ENCODE data around the gene ASL. TPM values are rescaled to one million over a fixed set of nuclear protein-coding genes. Genes with fewer than 3 reads are reported as not detected.

ASL gene
- total and polyA plus RNA-seq, 9 of the 15 experiments (the other 6 are each of a cell fraction or from before 2014, with no cell fraction given): 2.6 to 67.0 (median 33.3) TPM

GRCh38 chr7:66092654-66093053 lies 17.0 kb downstream of the ASL start:
- BruUV-seq (replicated peaks): no TSS peak
- intact Hi-C loops (cut with micrococcal nuclease): no loop called here

More at GRCh38 chr7:66092654-66093053, 17.0 kb downstream of the ASL start:
- TF ChIP-seq POLR2G (IDR thresholded peaks at IDR 0.05; ENCODE audit: low read depth, low read length): peak; percentile 66
- no peak for TF ChIP-seq CHD7 (IDR thresholded peaks at IDR 0.05; ENCODE audit: low read depth, low read length)
- peak; percentile 37; the same call in 1 of the 2 replicates for TF ChIP-seq RBFOX2 (IDR thresholded peaks at IDR 0.05; ENCODE audit: low read depth, low read length)
- TF ChIP-seq ZBTB2 (IDR thresholded peaks at IDR 0.05): no peak
- TF ChIP-seq RBM22 (IDR thresholded peaks at IDR 0.05; ENCODE audit: low read depth, low read length, poor library complexity, severe bottlenecking): peak; percentile 36
- Histone ChIP-seq H3K4me2 (ENCODE audit: insufficient read depth, low read length) (no peak overlapping the region), H3K4me3 (no peak overlapping the region), H3K4me1 (replicated peaks in 1 of 2; ENCODE audit: control insufficient read depth in 2 of 2, insufficient read depth in 2 of 2, low read length in 2 of 2) (peaks cover 0 to 5% of the 10 kb centered on the region in 2 experiments; a peak in 2 of 5 replicates), H2AFZ (ENCODE audit: low read depth, low read length) (no peak overlapping the region), H3K9me3 (replicated peaks; ENCODE audit: control insufficient read depth, insufficient read depth, low read depth, low read length) (no peaks in the 10 kb centered on the region), H3K79me2 (ENCODE audit: control insufficient read depth, insufficient read depth, low read length) (no peaks in the 10 kb centered on the region), H4K20me1 (replicated peaks; ENCODE audit: control insufficient read depth, insufficient read depth, low read length) (no peaks in the 10 kb centered on the region), H3K36me3 (ENCODE audit: control insufficient read depth, insufficient read depth, low read length) (peaks cover 14% of the 10 kb centered on the region; the same call in 1 of the 3 replicates), H3K27ac (ENCODE audit: extremely low read depth, low read depth, low read length) (no peak overlapping the region), H3K27me3 (ENCODE audit: control insufficient read depth in 2 of 2, insufficient read depth in 2 of 2, low read length in 2 of 2) (no peaks in the 10 kb centered on the region), H3K9ac (ENCODE audit: insufficient read depth in 1 of 2, low read depth in 2 of 2, low read length in 2 of 2) (0 out of 4 replicates have a peak overlapping the region, but pooled peaks of 1 of the 2 experiments have one; percentile 37), H3K9me1 (ENCODE audit: control insufficient read depth, insufficient read depth, low read length) (no peaks in the 10 kb centered on the region)
- no peak for FAIRE-seq
- peak in 1 of 4 experiments; percentile 15 for DNase-seq (ENCODE audit: extremely low read depth in 1 of 4, low spot score in 3 of 4)
- in situ Hi-C loops (cut with MboI): no loop called here
- ChIA-PET POLR2A (interaction anchor here (0.7 kb wide), 2 partner anchors 13 to 22 kb away, joined by 3 read pairs; no protein-coding TSS in a partner anchor), CTCF (ENCODE audit: low intra/inter-chr PET ratio) (no interaction called here)
- no peak for ATAC-seq
- 92% methylated on average over 19 of the region's 19 CpGs for WGBS (ENCODE audit: insufficient coverage, low coverage, missing lambda C conversion rate)

Data from K562 (cell line).